HG03108 (cell line): ENCODE data around the gene EEF1E1.

ENCODE experiments used
- ATAC-seq: cut with Tn5 transposase; IDR thresholded peaks from one replicate; pipeline ENCODE4 v1.9.1; 2021; ENCODE audit warnings: moderate library complexity; ENCODE audit not compliant: unreplicated experiment

Gene EEF1E1

GRCh38 chr6:8088886-8089285 lies 13.5 kb downstream of the EEF1E1 start:
- ATAC-seq = no peak

GRCh38 chr6:8087870-8088754 lies 14.2 kb downstream of the EEF1E1 start:
- ATAC-seq = no peak

- ATAC-seq = no peak
These were observed 15.5 kb downstream of the EEF1E1 start for GRCh38 chr6:8086755-8087306.

GRCh38 chr6:8085053-8085511 lies 17.3 kb downstream of the EEF1E1 start:
- no peak for ATAC-seq

DNA sequence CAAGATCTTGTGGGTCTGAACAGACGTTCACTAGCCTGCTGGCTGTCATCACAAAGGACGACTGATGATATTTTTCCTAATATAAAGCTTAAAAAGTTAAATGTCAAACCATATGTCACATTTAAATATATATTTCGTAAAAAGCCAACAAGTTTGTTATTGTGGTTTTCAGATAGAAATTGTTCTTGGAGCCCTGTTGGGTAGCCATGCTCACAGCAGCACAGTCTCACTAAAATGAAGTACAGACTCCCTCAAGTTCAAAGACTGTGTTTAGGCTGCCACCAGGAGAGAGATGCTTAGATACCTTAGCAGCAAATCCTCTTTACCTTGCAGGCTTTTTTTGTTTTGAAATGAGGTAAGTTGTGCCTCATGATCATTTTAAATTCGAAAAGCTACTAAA lies 17.8 kb downstream of the EEF1E1 start:
- ATAC-seq = no peak

DNA sequence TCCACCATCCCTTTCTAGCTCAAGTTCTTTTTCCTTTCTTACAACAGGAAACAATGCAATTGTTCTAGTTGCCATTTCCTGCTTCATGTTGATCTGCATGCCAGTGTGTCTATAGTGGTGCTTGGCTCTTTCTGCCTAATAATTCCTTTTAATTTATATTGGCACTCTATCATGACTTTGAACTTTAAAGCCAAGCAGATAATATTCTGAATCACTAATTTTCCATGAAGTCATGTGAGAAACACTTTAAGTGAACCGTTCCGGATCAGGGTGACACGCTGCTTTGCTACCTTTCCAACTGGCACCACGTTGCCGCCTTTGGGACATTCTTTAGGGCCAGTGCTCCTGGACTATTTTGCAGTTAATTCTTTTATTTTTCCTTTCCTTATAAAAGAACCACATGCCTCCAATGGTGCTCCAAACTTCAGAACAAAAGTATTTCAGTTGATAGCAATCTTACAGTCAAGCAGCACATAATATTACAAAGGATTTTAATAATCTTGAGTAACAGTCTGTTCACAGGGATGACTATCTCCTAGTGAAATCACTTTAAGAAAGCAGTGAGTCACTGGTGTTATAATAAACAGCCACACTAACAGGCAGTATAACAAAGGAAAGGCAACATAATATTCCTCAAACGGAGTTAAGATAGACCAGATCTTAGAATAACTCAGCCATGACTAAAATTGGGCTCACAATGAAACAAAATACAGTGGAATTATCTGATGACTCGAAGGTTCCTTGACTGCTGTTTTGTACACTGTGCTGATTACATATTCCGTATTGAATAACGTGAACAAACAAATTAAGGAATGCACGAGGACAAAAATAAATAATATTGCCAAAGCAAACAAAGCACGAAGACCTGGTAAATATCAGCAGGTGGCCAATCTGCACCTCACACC lies 19.1 kb downstream of the EEF1E1 start:
- ATAC-seq = no peak

- no peak for ATAC-seq
These were observed 19.8 kb downstream of the EEF1E1 start for GRCh38 chr6:8082572-8082953.

DNA sequence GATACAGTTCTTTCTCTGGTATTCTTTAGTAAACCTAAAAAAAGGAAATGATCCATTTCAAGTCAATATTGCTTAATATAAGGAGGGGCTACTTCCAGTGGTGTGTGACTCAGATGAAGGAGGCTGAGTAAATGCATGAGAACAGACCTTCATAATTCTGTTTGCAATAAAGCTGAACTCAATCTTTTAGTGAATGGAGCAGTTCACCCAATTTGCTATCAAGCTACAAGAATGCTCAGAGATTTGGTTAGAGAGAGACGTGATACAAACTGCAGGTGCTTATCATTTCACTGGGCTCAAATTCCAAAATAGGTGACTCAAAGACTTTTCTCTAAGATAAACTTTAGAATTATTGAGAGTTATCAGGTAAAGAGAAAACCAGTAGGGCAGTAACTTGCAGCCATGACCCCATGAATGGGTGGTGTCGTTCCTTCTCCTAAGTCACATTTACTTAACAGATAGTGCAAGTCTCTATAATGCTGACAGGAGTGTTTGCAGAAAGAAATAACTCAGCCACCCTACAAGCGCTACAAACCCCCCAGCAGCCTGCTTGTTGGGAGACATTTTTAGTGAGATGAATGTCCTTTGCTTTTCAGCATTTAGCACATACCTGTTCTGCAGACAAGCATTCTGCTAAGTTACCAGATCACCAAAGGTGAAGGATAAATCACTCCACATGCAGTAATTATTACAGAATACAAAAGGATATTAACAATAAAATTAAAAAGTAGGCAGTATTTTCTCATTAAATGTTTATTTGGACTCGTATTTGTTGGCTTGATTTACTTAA lies 21.8 kb downstream of the EEF1E1 start:
- ATAC-seq = no peak

- ATAC-seq = no peak
These were observed 23.2 kb downstream of the EEF1E1 start for GRCh38 chr6:8079126-8079525.

GRCh38 chr6:8077991-8078390 lies 24.4 kb downstream of the EEF1E1 start:
- no peak for ATAC-seq

GRCh38 chr6:8075704-8076103 lies 26.6 kb downstream of the EEF1E1 start:
- ATAC-seq = no peak

DNA sequence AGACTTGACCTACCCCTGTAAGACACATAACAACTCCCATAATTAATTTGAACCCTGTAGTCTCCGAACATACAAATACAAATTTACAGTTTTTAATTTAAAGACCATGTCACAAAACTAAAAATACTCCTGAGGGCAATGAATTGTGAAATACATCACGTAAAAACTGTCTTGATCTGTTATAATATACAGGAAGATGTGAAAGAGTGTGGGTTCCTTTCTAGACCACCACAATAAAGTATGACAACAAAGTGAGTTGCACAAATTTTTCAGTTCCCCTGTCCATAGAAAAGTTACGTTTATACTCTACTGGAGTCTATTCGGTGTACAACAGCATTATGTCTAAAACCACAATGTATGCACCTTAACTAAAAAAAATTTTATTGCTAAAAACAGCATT lies 27.2 kb downstream of the EEF1E1 start:
- no peak for ATAC-seq

DNA sequence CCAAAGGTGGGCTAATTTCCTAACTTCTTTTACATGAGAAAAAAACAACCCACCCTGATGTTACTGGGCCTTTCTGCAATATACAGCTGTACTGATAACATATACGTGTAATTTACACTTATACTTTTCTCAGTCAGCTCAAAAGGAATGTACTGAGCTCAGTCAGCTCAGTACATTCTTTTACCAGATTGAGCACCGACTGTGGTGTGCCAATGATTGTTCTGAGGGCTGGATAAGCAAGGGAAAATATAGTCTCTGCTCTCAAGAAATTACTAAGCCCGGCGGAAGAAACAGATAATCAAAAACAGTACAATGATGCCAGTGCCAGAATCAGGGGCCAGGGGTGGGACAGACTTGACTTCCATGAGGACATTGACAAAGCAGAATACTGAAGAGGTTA lies 28.1 kb downstream of the EEF1E1 start:
- no peak for ATAC-seq

DNA sequence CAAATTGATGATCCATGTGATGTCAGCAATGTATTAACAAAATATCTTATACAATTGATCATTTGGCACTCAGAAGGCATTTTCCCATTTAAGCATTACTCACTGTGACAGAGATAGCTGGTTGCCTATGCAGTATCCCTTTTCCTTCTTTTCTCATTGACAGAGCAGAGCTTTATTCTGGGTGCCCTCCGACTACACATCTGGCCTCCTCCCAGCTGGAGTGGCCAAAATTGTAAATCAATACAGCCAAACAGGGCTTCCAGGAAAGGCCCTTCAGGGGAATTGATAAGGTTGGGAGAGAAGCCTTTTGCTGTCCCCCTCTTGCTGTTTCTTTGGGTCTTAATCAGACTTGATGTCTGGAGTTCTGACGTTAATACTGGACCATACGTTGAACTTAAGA lies 28.6 kb downstream of the EEF1E1 start:
- ATAC-seq = no peak

GRCh38 chr6:8070718-8071117 lies 31.6 kb downstream of the EEF1E1 start:
- no peak for ATAC-seq

- ATAC-seq = no peak
These were observed 32.6 kb downstream of the EEF1E1 start for GRCh38 chr6:8069631-8070284.

DNA sequence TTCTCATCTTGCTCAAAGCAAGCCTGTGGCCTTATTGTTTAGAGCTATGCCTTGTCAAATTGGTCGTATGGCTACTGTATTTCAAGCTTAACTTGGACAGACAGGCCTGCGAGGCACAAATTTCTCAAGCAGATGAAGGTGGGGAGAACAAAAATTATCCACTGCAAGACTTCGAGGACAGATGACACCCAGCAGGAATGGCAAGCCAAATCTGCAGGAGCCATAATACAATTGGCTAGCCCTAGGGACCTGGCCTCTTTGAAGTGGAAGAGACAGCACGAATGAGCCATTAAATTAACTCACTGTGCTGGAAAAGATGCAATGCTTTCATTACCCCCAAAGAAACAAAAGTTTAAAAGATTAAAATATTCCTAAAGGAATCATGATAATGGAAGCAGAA lies 33.2 kb downstream of the EEF1E1 start:
- ATAC-seq = no peak

- no peak for ATAC-seq
These were observed 36.2 kb downstream of the EEF1E1 start for GRCh38 chr6:8066108-8066507.

DNA sequence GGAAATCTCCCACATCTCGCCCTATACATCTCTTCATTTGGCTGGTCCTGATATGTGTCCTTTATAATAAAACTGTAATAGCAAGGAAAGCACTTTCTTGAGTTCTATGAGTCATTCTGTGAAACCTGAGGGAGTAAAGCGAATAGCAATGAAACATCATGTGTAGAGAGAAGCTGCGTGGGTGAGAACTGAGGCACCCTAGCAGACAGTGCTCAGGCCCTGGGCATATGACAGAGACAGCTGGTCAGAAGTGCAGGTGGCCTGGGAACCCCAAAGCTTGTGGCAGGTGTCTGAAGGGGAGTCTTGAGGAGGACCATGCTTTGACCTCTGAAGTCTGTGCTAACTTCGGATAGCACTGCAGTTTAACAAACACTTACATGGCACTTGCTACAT lies 36.8 kb downstream of the EEF1E1 start:
- peak; percentile 26 for ATAC-seq
